Activated CD4-positive, alpha-beta memory T cell treated with anti-CD3 and anti-CD28 coated beads for 36 hours (primary cell): ENCODE data around the gene ENOX1. TPM values are rescaled to one million over a fixed set of nuclear protein-coding genes. Genes with fewer than 3 reads are reported as not detected.
"Not testable (repeated sequence)": the region's sequence is repeated elsewhere in the genome, so short reads cannot be mapped to it uniquely, and the experiment has no call there.

Experiments
- CTCF ChIA-PET: fragments of 350-600 bp; sonication (Branson Sonifier 250); formaldehyde crosslinking; loops from one replicate; lab custom pipeline; 2021; ENCODE audit warnings: antibody characterized with exemption, inconsistent platforms; lab: Charles Lee
- POLR2A ChIA-PET: fragments of 350-600 bp; sonication (Branson Sonifier 250); formaldehyde crosslinking; loops from one replicate; lab custom pipeline; 2021; ENCODE audit warnings: antibody characterized with exemption; lab: Charles Lee
- DNase-seq: peaks from one replicate; pipeline ENCODE4 v3.0.0-alpha.2; 2020
- H3K27ac Mint-ChIP-seq: one replicate; pipeline ENCODE4 v1.8.0; 2021; ENCODE audit warnings: mixed read lengths
- H3K27me3 Mint-ChIP-seq: one replicate; pipeline ENCODE4 v1.8.0; 2021; ENCODE audit warnings: mixed read lengths
- H3K36me3 Mint-ChIP-seq: one replicate; pipeline ENCODE4 v1.8.0; 2021; ENCODE audit warnings: mixed read lengths
- H3K4me1 Mint-ChIP-seq: one replicate; pipeline ENCODE4 v1.8.0; 2021; ENCODE audit warnings: low read depth, mixed read lengths
- H3K4me3 Mint-ChIP-seq: one replicate; pipeline ENCODE4 v1.8.0; 2021; ENCODE audit warnings: mild to moderate bottlenecking, mixed read lengths
- H3K9me3 Mint-ChIP-seq: one replicate; pipeline ENCODE4 v1.8.0; 2021; ENCODE audit warnings: mixed read lengths
- intact Hi-C: fragments of 100-400 bp; cut with micrococcal nuclease; formaldehyde crosslinking; loops from one replicate; pipeline ENCODE4 v1.15.1; 2023
- total RNA-seq, 2 experiments: library from RNA; stranded (reverse); gene quantifications; one replicate each; pipeline ENCODE4 v1.2.3, GENCODE V29; 2021

ENOX1 gene
- total RNA-seq, 2 experiments from 2014 or later: 0.44 to 0.45 TPM

GRCh38 chr13:43360171-43360570, 426.6 kb downstream of the ENOX1 start:
- Mint-ChIP-seq H3K4me1 (no peaks in the 10 kb centered on the region), H3K4me3 (no peak overlapping the region), H3K36me3 (no peaks in the 10 kb centered on the region), H3K27me3 (no peaks in the 10 kb centered on the region), H3K27ac (no peak overlapping the region), H3K9me3 (no peaks in the 10 kb centered on the region)
- CTCF ChIA-PET: no interaction called here
- intact Hi-C loops: no loop called here
- no peak for DNase-seq
- POLR2A ChIA-PET: no interaction called here

GRCh38 chr13:43359536-43359935, 427.2 kb downstream of the ENOX1 start:
- CTCF ChIA-PET: interaction anchor here (0.8 kb wide), 1 partner anchor 445 kb away, joined by 3 read pairs; no protein-coding TSS in a partner anchor
- intact Hi-C loops: no loop called here
- no peak overlapping the region for H3K4me3 Mint-ChIP-seq
- POLR2A ChIA-PET: no interaction called here
- H3K4me1 Mint-ChIP-seq: no peaks in the 10 kb centered on the region
- no peaks in the 10 kb centered on the region for H3K27me3 Mint-ChIP-seq
- H3K9me3 Mint-ChIP-seq: no peaks in the 10 kb centered on the region
- H3K27ac Mint-ChIP-seq: no peak overlapping the region
- H3K36me3 Mint-ChIP-seq: no peaks in the 10 kb centered on the region
- no peak for DNase-seq

- no peaks in the 10 kb centered on the region for H3K36me3 Mint-ChIP-seq
- CTCF ChIA-PET: no interaction called here
- H3K27me3 Mint-ChIP-seq: no peaks in the 10 kb centered on the region
- H3K4me1 Mint-ChIP-seq: no peaks in the 10 kb centered on the region
- H3K9me3 Mint-ChIP-seq: no peaks in the 10 kb centered on the region
- H3K4me3 Mint-ChIP-seq: no peak overlapping the region
- POLR2A ChIA-PET: no interaction called here
- no peak overlapping the region for H3K27ac Mint-ChIP-seq
- intact Hi-C loops: no loop called here
- no peak for DNase-seq
These were observed 429.2 kb downstream of the ENOX1 start for GRCh38 chr13:43357564-43357963.

GRCh38 chr13:43356567-43356966, 430.2 kb downstream of the ENOX1 start:
- ChIA-PET CTCF (no interaction called here), POLR2A (no interaction called here)
- no peak for DNase-seq
- Mint-ChIP-seq H3K9me3 (no peaks in the 10 kb centered on the region), H3K27ac (no peak overlapping the region), H3K36me3 (no peaks in the 10 kb centered on the region), H3K27me3 (no peaks in the 10 kb centered on the region), H3K4me3 (no peak overlapping the region), H3K4me1 (no peaks in the 10 kb centered on the region)
- intact Hi-C loops: no loop called here

- H3K27me3 Mint-ChIP-seq: no peaks in the 10 kb centered on the region
- ChIA-PET CTCF (no interaction called here), POLR2A (no interaction called here)
- no peak overlapping the region for H3K27ac Mint-ChIP-seq
- intact Hi-C loops: no loop called here
- DNase-seq: no peak
- no peaks in the 10 kb centered on the region for H3K9me3 Mint-ChIP-seq
- H3K36me3 Mint-ChIP-seq: no peaks in the 10 kb centered on the region
- H3K4me3 Mint-ChIP-seq: no peak overlapping the region
- H3K4me1 Mint-ChIP-seq: no peaks in the 10 kb centered on the region
These were observed 431.0 kb downstream of the ENOX1 start for GRCh38 chr13:43355774-43356173.

- no peak overlapping the region for H3K4me3 Mint-ChIP-seq
- POLR2A ChIA-PET: interaction anchor here (0.6 kb wide), 1 partner anchor 10 kb away, joined by 3 read pairs; no protein-coding TSS in a partner anchor
- no peaks in the 10 kb centered on the region for H3K4me1 Mint-ChIP-seq
- H3K9me3 Mint-ChIP-seq: no peaks in the 10 kb centered on the region
- intact Hi-C loops: no loop called here
- no peaks in the 10 kb centered on the region for H3K36me3 Mint-ChIP-seq
- CTCF ChIA-PET: no interaction called here
- H3K27ac Mint-ChIP-seq: no peak overlapping the region
- no peaks in the 10 kb centered on the region for H3K27me3 Mint-ChIP-seq
- no peak for DNase-seq
These were observed 432.4 kb downstream of the ENOX1 start for GRCh38 chr13:43354153-43354945.

GRCh38 chr13:43353631-43354030, 433.1 kb downstream of the ENOX1 start:
- DNase-seq: no peak
- H3K36me3 Mint-ChIP-seq: no peaks in the 10 kb centered on the region
- intact Hi-C loops: no loop called here
- POLR2A ChIA-PET: no interaction called here
- H3K27me3 Mint-ChIP-seq: no peaks in the 10 kb centered on the region
- H3K27ac Mint-ChIP-seq: no peak overlapping the region
- no peak overlapping the region for H3K4me3 Mint-ChIP-seq
- H3K4me1 Mint-ChIP-seq: no peaks in the 10 kb centered on the region
- CTCF ChIA-PET: no interaction called here
- H3K9me3 Mint-ChIP-seq: no peaks in the 10 kb centered on the region

GRCh38 chr13:43351612-43352011, 435.2 kb downstream of the ENOX1 start:
- intact Hi-C loops, H3K27ac Mint-ChIP-seq, H3K9me3 Mint-ChIP-seq: not testable (repeated sequence)

GRCh38 chr13:43348397-43348796, 438.4 kb downstream of the ENOX1 start:
- H3K27me3 Mint-ChIP-seq: peaks cover 17% of the 10 kb centered on the region
- no peak overlapping the region for H3K4me3 Mint-ChIP-seq
- H3K27ac Mint-ChIP-seq: no peak overlapping the region
- no peak for DNase-seq
- ChIA-PET POLR2A (no interaction called here), CTCF (no interaction called here)
- H3K4me1 Mint-ChIP-seq: no peaks in the 10 kb centered on the region
- intact Hi-C loops: no loop called here
- H3K9me3 Mint-ChIP-seq: no peaks in the 10 kb centered on the region
- H3K36me3 Mint-ChIP-seq: no peaks in the 10 kb centered on the region

More at GRCh38 chr13:43351612-43352011, 435.2 kb downstream of the ENOX1 start:
- DNase-seq, POLR2A ChIA-PET, CTCF ChIA-PET, H3K36me3 Mint-ChIP-seq, H3K4me1 Mint-ChIP-seq, H3K4me3 Mint-ChIP-seq, H3K27me3 Mint-ChIP-seq: not testable (repeated sequence)

GRCh38 chr13:43347877-43348276, 438.9 kb downstream of the ENOX1 start:
- no peaks in the 10 kb centered on the region for H3K9me3 Mint-ChIP-seq
- H3K27me3 Mint-ChIP-seq: peaks cover 17% of the 10 kb centered on the region
- H3K36me3 Mint-ChIP-seq: no peaks in the 10 kb centered on the region
- no peak for DNase-seq
- intact Hi-C loops: no loop called here
- CTCF ChIA-PET: no interaction called here
- H3K4me1 Mint-ChIP-seq: no peaks in the 10 kb centered on the region
- no peak overlapping the region for H3K4me3 Mint-ChIP-seq
- POLR2A ChIA-PET: no interaction called here
- no peak overlapping the region for H3K27ac Mint-ChIP-seq

GRCh38 chr13:43346427-43346826, 440.3 kb downstream of the ENOX1 start:
- no peak overlapping the region for H3K27ac Mint-ChIP-seq
- no peaks in the 10 kb centered on the region for H3K9me3 Mint-ChIP-seq
- no peak overlapping the region for H3K4me3 Mint-ChIP-seq
- no peaks in the 10 kb centered on the region for H3K36me3 Mint-ChIP-seq
- no peaks in the 10 kb centered on the region for H3K4me1 Mint-ChIP-seq
- ChIA-PET POLR2A (no interaction called here), CTCF (no interaction called here)
- H3K27me3 Mint-ChIP-seq: peaks cover 18% of the 10 kb centered on the region
- no peak for DNase-seq
- intact Hi-C loops: no loop called here

GRCh38 chr13:43343645-43344044, 443.1 kb downstream of the ENOX1 start:
- ChIA-PET POLR2A (no interaction called here), CTCF (no interaction called here)
- intact Hi-C loops: no loop called here
- Mint-ChIP-seq H3K4me1 (no peaks in the 10 kb centered on the region), H3K36me3 (no peaks in the 10 kb centered on the region), H3K4me3 (no peak overlapping the region), H3K9me3 (no peaks in the 10 kb centered on the region), H3K27me3 (peaks cover 18% of the 10 kb centered on the region), H3K27ac (no peak overlapping the region)
- DNase-seq: no peak
